HL-60 (cell line): ENCODE data around the gene DEPDC4.
"Not testable (repeated sequence)": the region's sequence is repeated elsewhere in the genome, so short reads cannot be mapped to it uniquely, and the experiment has no call there.

ENCODE experiments used
- DNase-seq, 2 experiments: peaks; one replicate each; pipeline ENCODE4 v3.0.0-alpha.2; 2010 to 2020; ENCODE audit warnings: low read depth in 1 of 2, low spot score in 1 of 2
- H3K27ac ChIP-seq: fragments of 250-450 bp; sonication (Bioruptor Pico); replicated peaks from 2 replicates; pipeline ENCODE4 v1.5.1; 2020; ENCODE audit warnings: mild to moderate bottlenecking, moderate library complexity
- H3K27me3 ChIP-seq: fragments of 250-450 bp; sonication (Bioruptor Pico); 2 replicates; pipeline ENCODE4 v1.5.1; 2021; ENCODE audit warnings: mild to moderate bottlenecking, moderate library complexity; ENCODE audit not compliant: insufficient read depth, poor library complexity, severe bottlenecking
- H3K4me3 ChIP-seq: replicated peaks from 2 replicates; pipeline ENCODE4 v1.5.1; 2011; ENCODE audit warnings: mild to moderate bottlenecking, control low read depth, low read length; ENCODE audit not compliant: insufficient read depth
- GABPA ChIP-seq: IDR thresholded peaks from 2 replicates; pipeline ENCODE4 v1.6.1; 2012; ENCODE audit warnings: low read depth
- POLR2AphosphoS5 ChIP-seq: IDR thresholded peaks from 2 replicates; pipeline ENCODE4 v1.6.1; 2012; ENCODE audit warnings: low read depth
- SPI1 ChIP-seq: IDR thresholded peaks from 2 replicates; pipeline ENCODE4 v1.6.1; 2012; ENCODE audit warnings: low read depth, mild to moderate bottlenecking, borderline replicate concordance
- TF ChIP-seq, protein P1 (sequence below): IDR thresholded peaks from one replicate; pipeline ENCODE4 v1.5.1; 2011; ENCODE audit warnings: low read length, control low read depth, inconsistent platforms; ENCODE audit not compliant: insufficient read depth
- TF ChIP-seq, protein P2 (sequence below): IDR thresholded peaks from 2 replicates; pipeline ENCODE4 v1.6.1; 2012; ENCODE audit warnings: low read depth; ENCODE audit not compliant: insufficient replicate concordance

DEPDC4 gene

DNA sequence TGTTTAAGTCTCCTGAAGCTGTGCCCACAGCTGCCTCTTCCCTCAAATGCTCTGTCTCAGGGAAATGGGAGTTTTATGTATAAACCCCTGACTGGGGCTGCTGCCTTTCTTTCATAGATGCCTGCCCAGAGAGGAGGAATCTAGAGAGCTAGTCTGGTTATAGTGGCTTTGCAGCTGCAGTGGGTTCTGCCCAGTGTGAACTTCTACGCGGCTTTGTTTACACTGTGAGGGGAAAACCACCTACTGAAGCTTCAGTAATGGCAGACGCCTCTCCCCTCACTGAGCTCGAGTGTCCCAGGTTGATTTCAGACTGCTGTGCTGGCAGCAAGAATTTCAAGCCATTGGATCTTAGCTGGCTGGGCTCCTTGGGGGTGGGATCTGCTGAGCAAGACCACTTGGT is 37.0 kb upstream of the DEPDC4 start:
- Histone ChIP-seq H3K4me3 (no peak overlapping the region), H3K27ac (no peak overlapping the region), H3K27me3 (no peaks in the 10 kb centered on the region)
- DNase-seq, result no peak
- TF ChIP-seq GABPA (no peak), SPI1 (no peak), POLR2AphosphoS5 (no peak)
- TF ChIP-seq, protein P1, sequence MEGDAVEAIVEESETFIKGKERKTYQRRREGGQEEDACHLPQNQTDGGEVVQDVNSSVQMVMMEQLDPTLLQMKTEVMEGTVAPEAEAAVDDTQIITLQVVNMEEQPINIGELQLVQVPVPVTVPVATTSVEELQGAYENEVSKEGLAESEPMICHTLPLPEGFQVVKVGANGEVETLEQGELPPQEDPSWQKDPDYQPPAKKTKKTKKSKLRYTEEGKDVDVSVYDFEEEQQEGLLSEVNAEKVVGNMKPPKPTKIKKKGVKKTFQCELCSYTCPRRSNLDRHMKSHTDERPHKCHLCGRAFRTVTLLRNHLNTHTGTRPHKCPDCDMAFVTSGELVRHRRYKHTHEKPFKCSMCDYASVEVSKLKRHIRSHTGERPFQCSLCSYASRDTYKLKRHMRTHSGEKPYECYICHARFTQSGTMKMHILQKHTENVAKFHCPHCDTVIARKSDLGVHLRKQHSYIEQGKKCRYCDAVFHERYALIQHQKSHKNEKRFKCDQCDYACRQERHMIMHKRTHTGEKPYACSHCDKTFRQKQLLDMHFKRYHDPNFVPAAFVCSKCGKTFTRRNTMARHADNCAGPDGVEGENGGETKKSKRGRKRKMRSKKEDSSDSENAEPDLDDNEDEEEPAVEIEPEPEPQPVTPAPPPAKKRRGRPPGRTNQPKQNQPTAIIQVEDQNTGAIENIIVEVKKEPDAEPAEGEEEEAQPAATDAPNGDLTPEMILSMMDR, result no peak
- TF ChIP-seq, protein P2, sequence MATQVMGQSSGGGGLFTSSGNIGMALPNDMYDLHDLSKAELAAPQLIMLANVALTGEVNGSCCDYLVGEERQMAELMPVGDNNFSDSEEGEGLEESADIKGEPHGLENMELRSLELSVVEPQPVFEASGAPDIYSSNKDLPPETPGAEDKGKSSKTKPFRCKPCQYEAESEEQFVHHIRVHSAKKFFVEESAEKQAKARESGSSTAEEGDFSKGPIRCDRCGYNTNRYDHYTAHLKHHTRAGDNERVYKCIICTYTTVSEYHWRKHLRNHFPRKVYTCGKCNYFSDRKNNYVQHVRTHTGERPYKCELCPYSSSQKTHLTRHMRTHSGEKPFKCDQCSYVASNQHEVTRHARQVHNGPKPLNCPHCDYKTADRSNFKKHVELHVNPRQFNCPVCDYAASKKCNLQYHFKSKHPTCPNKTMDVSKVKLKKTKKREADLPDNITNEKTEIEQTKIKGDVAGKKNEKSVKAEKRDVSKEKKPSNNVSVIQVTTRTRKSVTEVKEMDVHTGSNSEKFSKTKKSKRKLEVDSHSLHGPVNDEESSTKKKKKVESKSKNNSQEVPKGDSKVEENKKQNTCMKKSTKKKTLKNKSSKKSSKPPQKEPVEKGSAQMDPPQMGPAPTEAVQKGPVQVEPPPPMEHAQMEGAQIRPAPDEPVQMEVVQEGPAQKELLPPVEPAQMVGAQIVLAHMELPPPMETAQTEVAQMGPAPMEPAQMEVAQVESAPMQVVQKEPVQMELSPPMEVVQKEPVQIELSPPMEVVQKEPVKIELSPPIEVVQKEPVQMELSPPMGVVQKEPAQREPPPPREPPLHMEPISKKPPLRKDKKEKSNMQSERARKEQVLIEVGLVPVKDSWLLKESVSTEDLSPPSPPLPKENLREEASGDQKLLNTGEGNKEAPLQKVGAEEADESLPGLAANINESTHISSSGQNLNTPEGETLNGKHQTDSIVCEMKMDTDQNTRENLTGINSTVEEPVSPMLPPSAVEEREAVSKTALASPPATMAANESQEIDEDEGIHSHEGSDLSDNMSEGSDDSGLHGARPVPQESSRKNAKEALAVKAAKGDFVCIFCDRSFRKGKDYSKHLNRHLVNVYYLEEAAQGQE, result no peak

DNA sequence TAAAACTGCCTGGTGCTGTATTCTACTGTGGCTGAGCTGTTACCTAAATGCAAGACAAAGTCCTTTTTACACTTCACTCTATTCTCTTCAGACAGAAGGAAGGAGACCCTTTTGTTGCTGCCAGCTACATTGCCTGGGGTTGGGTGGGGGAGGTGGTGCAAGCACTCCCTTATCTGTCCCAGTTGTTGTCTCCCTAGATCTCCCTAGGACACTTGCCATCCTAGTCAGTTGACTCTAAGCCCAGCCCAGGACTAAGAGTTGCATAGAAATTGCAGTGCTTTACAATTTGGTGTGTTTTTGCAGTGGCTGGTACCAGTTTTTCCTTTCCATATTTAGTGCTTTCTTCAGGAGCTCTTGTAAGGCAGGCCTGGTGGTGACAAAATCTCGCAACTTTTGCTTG is 35.2 kb upstream of the DEPDC4 start:
- Histone ChIP-seq H3K27me3 (no peaks in the 10 kb centered on the region), H3K4me3 (no peak overlapping the region), H3K27ac (no peak overlapping the region)
- DNase-seq, result no peak
- TF ChIP-seq, protein P1, result no peak
- TF ChIP-seq, protein P2, result no peak
- TF ChIP-seq SPI1 (no peak), POLR2AphosphoS5 (no peak), GABPA (no peak)

DNA sequence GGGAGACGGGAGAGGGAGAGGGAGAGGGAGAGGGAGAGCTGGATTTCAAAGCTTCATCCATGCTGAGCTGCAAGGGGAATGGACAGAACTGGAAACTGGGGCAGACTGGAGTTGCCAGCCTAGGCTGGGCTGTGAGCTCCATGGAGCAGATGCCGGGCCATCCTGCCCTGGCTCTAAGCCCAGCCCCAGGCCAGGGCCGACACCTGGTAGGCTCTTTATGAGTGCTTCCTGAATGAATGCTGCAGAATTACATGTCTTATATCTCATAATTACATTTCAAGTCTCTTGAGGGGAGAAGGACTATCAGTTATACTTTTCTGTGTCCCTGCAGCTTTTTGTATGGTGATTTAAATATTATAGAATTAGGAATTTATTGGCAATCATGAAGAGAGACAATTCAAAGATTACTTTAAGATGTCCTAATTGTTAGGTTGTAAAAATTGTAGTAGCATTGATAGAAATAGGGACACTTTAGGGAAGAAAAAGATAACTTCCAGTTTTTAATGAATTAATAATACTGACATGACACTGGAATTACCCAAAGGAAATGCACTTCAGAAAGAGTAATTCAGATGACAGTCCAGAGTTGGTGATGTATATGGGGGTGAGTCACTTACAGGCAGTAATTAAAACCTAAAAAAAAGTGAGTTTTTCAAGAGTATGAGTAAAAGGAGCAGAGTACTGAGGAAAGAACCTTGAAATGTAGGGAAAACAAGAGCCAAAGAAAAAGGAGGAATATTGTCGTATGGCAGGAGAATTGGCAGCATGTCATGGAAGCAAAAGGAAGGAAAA is 29.1 kb upstream of the DEPDC4 start:
- H3K27ac ChIP-seq, result no peak overlapping the region
- H3K27me3 ChIP-seq, result no peaks in the 10 kb centered on the region
- TF ChIP-seq, protein P1, result no peak
- no peak for TF ChIP-seq POLR2AphosphoS5
- no peak for TF ChIP-seq GABPA
- TF ChIP-seq SPI1, result no peak
- TF ChIP-seq, protein P2, result no peak
- no peak for DNase-seq
- no peak overlapping the region for H3K4me3 ChIP-seq

DNA sequence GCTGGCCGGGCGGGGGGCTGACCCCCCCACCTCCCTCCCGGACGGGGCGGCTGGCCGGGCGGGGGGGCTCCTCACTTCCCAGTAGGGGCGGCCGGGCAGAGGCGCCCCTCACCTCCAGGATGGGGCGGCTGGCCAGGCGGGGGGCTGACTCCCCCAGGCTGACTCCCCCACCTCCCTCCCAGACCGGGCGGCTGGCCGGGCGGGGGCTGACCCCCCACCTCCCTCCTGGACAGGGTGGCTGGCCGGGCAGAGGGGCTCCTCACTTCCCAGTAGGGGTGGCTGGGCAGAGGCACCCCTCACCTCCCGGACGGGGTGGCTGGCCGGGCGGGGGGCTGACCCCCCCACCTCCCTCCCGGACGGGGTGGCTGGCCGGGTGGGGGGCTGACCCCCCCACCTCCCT is 27.5 kb upstream of the DEPDC4 start:
- not testable (repeated sequence) for H3K27ac ChIP-seq, H3K27me3 ChIP-seq, DNase-seq, H3K4me3 ChIP-seq
